Stimulated activated CD8-positive, alpha-beta memory T cell treated with anti-CD3 and anti-CD28 coated beads, Interleukin-4, amount 100 ng/mL, for 1 hour (primary cell): ENCODE results near the gene TBC1D2.
"Not testable (repeated sequence)": the region's sequence is repeated elsewhere in the genome, so short reads cannot be mapped to it uniquely, and the experiment has no call there.

Experiments used
- DNase-seq, 2 donors: peaks; one replicate each; pipeline ENCODE4 v3.0.0-alpha.2; 2020; ENCODE audit warnings: low read depth in 2 of 2, low spot score in 1 of 2

TBC1D2 gene

DNA sequence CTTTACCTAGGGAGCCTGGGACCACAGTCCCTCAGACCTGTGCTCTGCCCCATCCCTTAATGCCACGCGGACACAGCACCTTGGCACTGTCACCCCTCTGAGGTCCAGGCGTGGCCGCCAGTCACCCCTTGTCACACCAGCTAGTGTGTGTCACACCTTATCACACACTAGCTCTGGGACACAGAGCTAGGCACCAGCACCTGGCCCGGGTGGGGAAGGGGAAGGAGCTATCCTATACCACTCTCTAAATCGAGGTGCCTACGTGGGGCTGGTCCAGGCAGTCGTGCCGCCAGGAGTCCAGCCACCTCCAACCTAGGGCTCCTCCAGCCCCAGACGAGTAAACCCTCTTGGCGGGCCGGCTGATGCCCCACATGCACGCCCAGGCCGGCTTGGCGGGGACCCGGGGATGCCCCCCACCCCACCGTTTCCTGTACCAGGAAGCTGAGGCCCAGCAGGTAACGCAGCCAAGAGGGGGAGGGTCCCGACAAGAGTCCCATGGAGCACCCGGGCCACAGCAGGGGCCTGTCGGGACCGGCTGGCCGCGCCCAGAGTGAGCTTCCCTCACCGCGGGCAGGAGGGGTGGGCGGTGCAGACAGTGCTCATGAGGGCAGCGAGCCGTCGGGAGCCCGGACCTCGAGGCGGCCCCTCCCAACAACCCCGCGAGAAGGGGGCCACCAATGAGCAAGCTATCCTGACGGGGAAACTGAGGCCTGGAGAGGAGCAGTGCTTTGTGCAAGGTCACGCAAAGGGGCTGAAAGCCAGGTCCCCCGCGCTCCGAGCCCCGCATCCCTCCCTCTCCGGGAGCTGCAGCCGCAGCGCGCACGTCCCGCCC lies 63.6 kb downstream of the TBC1D2 start:
- no peak for DNase-seq

DNA sequence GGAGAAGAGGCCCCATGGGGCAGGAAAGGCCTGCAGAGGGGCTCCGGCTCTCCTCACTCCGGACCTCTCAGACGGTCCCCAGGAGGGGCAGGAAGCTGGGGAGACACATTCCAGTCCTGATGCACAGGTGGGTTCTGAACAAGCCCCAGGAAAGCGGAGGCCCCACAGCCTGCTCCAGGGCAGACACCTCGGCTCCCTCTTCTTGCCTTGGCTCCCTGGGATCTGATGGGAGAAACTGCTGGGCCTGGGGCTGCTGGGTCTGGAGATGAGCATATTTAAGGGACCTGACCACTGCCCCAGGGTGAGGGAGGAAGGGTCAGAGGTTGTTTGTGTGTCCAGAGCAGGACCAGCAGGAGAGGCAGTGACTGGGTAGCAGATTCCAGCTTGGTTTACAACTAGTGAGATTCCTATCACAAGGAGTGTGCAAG lies 64.3 kb downstream of the TBC1D2 start:
- DNase-seq: no peak

DNA sequence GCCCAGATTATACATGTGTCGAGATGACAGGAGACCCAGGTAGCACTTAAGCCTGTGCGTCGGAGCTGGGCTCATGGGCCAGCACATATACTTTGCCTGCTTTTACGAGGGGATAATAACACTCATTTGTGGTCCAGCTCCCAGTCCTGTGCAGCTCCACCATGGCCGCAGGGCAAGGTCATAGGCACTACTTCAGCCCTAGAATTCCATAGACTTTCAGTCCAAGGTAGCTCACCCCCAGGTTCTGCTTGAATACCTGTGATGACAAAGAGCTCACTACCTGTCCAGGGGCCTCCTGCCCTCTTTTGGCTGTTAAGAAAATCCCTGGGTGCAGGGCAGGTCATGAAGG lies 64.7 kb downstream of the TBC1D2 start:
- DNase-seq: no peak

DNA sequence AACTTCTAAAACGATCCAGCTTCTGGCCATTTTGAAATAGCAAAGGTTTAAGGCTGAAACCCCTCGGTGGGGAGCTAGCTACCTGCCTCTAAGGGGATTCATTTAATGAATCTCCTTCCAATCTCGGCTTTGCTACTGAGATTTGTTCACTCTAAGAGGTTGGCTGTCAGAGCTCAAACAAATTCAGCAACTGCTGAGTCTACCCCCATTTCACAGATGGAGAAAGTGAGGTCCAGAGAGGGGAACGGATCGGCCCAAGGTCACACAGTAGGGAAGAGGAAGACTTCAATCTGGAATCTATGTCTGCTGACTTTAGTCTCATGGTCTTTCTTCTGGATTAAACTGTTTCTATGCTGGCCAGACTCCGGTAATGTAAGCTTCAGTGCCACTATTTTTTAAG lies 66.0 kb downstream of the TBC1D2 start:
- no peak for DNase-seq

DNA sequence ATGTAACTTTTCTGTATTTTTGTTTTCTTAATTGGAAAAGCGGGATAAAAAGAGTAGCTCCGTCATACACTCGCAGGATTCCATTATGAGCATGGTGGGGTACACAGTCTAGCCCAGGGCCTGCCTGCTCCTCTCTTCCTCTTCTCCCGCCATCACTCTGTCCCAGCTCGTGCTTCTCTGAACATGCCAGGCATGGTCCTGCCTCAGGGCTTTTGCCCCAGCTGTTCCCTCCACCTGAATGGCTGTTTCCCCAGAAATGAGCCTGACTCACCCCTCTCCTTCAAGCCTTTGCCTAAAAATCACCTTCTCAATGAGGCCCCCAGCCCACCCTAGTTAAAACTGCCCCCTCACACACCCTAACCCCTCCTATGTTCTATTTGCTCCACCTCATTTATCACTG lies 67.5 kb downstream of the TBC1D2 start:
- DNase-seq: no peak

- no peak for DNase-seq
Observed at GRCh38 chr9:98186236-98186635, 69.2 kb downstream of the TBC1D2 start.

GRCh38 chr9:98185611-98186171 lies 69.8 kb downstream of the TBC1D2 start:
- no peak for DNase-seq

DNA sequence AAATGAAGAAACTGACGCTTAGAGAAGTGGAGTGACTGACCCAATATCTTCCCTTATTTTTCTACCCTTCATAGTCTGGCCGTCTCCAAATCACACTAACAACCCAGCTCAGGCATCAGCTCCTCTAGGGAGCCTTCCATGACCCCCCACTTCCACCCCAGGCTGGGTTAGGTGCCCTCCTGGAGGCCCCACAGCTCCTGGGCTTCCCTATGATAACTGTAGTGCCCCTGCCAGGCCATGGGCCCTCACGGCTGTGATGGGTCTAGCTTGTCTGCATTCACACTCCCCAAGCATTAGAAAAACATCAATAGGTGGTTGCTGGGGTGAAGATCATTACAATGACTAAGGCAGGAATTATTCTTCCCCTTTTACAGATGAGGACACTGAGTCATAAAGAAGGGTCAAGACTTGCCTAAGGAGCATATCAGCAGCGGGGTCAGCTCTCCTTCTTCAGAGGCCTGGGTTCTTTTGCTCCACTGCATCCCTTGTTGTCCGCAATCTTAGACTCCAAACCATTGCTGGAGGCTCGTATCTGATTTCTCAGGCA lies 70.4 kb downstream of the TBC1D2 start:
- no peak for DNase-seq

- DNase-seq: no peak
Observed at GRCh38 chr9:98184326-98184725, 71.1 kb downstream of the TBC1D2 start.

DNA sequence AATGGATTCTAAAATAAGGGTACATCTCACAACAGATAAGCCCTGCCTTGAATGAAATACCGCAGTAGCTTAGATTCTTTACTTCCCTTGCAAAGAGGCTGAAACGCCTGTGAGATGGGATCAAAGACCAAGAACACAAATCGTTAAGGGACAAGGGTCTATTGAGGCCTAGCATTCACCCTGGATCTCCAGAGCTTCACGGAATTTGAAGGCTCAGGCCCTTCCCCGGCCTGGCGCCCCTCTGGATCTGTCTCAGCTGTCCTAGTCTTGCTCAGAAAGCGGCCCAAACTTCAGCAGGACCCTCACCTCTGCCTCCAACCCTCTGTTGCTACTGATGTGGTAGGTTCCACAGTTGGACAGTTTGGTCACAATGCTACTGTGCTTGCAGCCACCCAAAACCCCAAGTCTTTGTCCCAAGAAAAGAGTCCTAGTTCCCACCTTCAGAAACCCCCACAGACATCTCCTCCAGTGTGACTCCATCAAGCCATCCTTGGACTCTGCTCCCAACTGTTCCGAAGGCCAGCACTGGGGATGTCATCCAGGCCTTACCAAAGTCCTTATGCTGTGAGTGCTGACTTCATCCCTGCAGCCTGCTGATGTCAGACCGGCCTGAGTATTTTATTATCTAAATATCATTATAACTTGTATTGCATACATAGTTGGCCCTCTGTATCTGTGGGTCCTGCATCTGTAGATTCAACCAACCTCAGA lies 72.4 kb downstream of the TBC1D2 start:
- DNase-seq: no peak

GRCh38 chr9:98182069-98182820 lies 73.2 kb downstream of the TBC1D2 start:
- DNase-seq: no peak

GRCh38 chr9:98181746-98182068 lies 73.7 kb downstream of the TBC1D2 start:
- DNase-seq: no peak

GRCh38 chr9:98180996-98181395 lies 74.5 kb downstream of the TBC1D2 start:
- DNase-seq: no peak

- no peak for DNase-seq
Observed at GRCh38 chr9:98178874-98179850, 76.3 kb downstream of the TBC1D2 start.

DNA sequence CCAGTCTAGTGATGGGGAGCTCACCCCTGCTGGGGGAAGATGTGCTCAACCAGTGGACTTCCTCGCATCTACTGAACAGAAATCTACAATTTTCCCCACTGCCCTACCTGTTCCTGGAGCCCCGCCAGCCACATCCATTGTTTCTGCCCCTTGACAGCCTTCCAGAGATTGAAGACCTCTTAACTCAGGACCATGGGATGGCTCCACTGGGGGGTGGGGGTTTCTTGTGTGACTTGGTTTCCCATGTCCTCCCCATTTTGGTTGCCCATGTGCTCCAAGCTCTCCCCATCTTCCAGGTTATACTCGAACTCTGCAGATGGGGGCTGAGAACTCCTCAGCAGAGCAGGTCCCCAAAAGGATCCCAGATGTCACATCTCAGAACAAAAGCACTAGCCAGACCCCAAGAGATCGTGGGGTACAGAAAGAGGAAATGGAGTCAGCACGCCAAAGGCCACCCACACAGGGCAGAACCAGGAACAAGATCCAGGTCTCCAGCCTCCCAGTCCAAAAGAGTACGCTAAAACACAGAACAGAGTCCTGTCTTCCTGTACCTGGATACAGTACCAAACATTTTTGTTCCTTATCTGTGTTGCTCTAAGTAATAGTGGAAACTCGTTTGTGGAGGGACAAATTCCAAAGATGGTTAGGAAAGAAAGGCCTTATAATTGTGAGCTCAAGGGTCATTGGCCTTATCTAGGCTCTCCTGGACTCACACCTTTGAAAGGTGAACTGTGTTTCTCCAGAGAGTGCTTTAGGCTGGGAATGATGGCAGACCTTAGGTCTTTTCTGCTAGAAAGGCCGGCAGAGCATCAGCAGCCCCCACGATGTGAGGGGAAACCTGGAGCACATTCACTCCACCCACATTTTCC lies 78.8 kb downstream of the TBC1D2 start:
- DNase-seq: no peak

GRCh38 chr9:98175762-98176161 lies 79.7 kb downstream of the TBC1D2 start:
- no peak for DNase-seq

GRCh38 chr9:98175028-98175569 lies 80.3 kb downstream of the TBC1D2 start:
- DNase-seq: no peak

DNA sequence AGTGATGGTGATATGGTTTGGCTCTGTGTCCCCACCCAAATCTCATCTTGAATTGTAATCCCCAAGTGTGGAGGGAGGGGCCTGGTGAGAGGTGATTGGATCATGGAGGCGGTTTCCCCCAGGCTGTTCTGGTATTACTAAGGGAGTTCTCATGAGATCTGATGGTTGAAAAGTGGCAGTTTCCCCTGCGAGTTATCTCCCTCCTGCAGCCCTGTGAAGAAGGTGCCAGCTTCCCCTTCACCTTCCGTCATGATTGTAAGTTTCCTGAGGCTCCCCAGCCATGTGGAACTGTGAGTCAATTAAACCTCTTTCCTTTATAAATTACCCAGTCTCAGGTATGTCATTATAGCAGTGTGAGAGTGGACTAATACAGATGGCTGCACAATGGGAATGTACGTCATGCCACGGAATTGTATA lies 80.9 kb downstream of the TBC1D2 start:
- DNase-seq: not testable (repeated sequence)

DNA sequence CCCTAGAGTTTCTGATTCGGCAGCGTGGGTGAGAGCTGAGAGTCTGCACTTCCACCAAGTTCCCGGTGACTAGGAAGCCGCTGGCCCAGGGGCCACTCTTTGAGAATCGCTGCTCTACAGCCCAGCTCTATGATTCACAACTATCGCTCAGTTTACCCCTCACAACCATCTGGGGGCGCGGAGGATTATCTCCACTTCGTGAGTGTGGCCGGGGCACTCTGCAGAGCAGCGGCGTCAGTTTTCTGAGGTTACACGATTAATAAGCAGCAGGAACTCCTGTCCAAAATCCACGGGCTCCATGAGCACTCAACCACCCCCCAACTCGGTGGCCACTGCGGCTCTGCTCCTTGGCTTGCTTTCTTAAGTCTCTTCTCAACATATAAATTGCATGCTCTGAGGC lies 82.3 kb downstream of the TBC1D2 start:
- no peak for DNase-seq
